Tibial nerve (tissue), 4 donors: ENCODE measurements around the gene ANKRD6. TPM values are rescaled to one million over a fixed set of nuclear protein-coding genes. Genes with fewer than 3 reads are reported as not detected.

Experiments
- DNase-seq, 2 donors: peaks; one replicate each; pipeline ENCODE4 v3.0.0-alpha.2; 2019; ENCODE audit warnings: low spot score in 2 of 2
- H3K27ac ChIP-seq, 4 donors: fragments of 200-600 bp; sonication (generic) in 3 of 4; one replicate each; pipeline ENCODE4 v1.5.1; 2017 to 2019; ENCODE audit warnings: mild to moderate bottlenecking in 1 of 4
- H3K27me3 ChIP-seq, 2 donors: fragments of 200-600 bp; sonication (generic) in 1 of 2; one replicate each; pipeline versions ENCODE4 v1.5.1 to v1.6.0; 2017 to 2019
- H3K36me3 ChIP-seq, 3 donors: fragments of 200-600 bp; sonication (generic); one replicate each; pipeline ENCODE4 v1.5.1; 2018 to 2019
- H3K4me1 ChIP-seq, 4 donors: fragments of 200-600 bp; sonication (generic) in 3 of 4; one replicate each; pipeline ENCODE4 v1.5.1; 2017 to 2019
- H3K4me3 ChIP-seq, 4 donors: fragments of 200-600 bp; sonication (generic) in 3 of 4; one replicate each; pipeline ENCODE4 v1.5.1; 2017 to 2019; ENCODE audit warnings: mild to moderate bottlenecking in 1 of 4, moderate library complexity in 1 of 4
- H3K9me3 ChIP-seq, 4 donors: fragments of 200-600 bp; sonication (generic) in 3 of 4; one replicate each; pipeline ENCODE4 v1.5.1; 2017 to 2019
- EP300 ChIP-seq, 2 donors: sonication (generic); formaldehyde crosslinking; IDR thresholded peaks; one replicate each; pipeline ENCODE4 v1.6.1; 2017; ENCODE audit warnings: antibody characterized with exemption in 2 of 2, mild to moderate bottlenecking in 1 of 2
- POLR2A ChIP-seq, 2 donors: fragments of 450-650 bp; IDR thresholded peaks; one replicate each; pipeline ENCODE4 v1.6.1; 2017; ENCODE audit warnings: antibody characterized with exemption in 2 of 2, mild to moderate bottlenecking in 2 of 2, moderate library complexity in 2 of 2
- WGBS, 2 donors: methylation state at CpG; one replicate each; pipeline ENCODE4 v1.1.5; 2018; 5-methylcytosine and 5-hydroxymethylcytosine counted together
- total RNA-seq, 4 donors: library from RNA; depleted of rRNA; stranded (reverse); fragments of >200 nt; gene quantifications; one replicate each; pipeline ENCODE4 v1.1.0, GENCODE V29; 2016
- TF ChIP-seq, protein P1 (sequence below), 5 experiments: fragments of 200-600 bp in 3 of 5; fragments of 450-650 bp in 2 of 5; sonication (generic) in 3 of 5; IDR thresholded peaks; one replicate each; pipeline ENCODE4 v1.5.1; 2016 to 2019; ENCODE audit warnings: antibody characterized with exemption in 5 of 5, mild to moderate bottlenecking in 3 of 5, moderate library complexity in 2 of 5

ANKRD6 gene
- total RNA-seq, 4 donors from 2014 or later, result 10.1 to 22.8 (median 13.0) TPM

- 88 to 90% methylated on average over 3 of the region's 3 CpGs for WGBS, 2 donors
- H3K9me3 ChIP-seq, result no peaks in the 10 kb centered on the region
- no peak overlapping the region for H3K27ac ChIP-seq
- TF ChIP-seq, protein P1, sequence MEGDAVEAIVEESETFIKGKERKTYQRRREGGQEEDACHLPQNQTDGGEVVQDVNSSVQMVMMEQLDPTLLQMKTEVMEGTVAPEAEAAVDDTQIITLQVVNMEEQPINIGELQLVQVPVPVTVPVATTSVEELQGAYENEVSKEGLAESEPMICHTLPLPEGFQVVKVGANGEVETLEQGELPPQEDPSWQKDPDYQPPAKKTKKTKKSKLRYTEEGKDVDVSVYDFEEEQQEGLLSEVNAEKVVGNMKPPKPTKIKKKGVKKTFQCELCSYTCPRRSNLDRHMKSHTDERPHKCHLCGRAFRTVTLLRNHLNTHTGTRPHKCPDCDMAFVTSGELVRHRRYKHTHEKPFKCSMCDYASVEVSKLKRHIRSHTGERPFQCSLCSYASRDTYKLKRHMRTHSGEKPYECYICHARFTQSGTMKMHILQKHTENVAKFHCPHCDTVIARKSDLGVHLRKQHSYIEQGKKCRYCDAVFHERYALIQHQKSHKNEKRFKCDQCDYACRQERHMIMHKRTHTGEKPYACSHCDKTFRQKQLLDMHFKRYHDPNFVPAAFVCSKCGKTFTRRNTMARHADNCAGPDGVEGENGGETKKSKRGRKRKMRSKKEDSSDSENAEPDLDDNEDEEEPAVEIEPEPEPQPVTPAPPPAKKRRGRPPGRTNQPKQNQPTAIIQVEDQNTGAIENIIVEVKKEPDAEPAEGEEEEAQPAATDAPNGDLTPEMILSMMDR (IDR thresholded peaks at IDR 0.05), result no peak
- TF ChIP-seq EP300 (IDR thresholded peaks at IDR 0.05) (no peak), POLR2A (IDR thresholded peaks at IDR 0.05) (no peak)
- H3K27me3 ChIP-seq, result no peaks in the 10 kb centered on the region
- H3K4me3 ChIP-seq, result no peak overlapping the region
- DNase-seq, result no peak
- H3K36me3 ChIP-seq, result no peaks in the 10 kb centered on the region
- H3K4me1 ChIP-seq, result peaks cover 0 to 31% (median 10%) of the 10 kb centered on the region in 4 donors
These were observed 52.4 kb downstream of the ANKRD6 start for GRCh38 chr6:89485320-89485719.

DNA sequence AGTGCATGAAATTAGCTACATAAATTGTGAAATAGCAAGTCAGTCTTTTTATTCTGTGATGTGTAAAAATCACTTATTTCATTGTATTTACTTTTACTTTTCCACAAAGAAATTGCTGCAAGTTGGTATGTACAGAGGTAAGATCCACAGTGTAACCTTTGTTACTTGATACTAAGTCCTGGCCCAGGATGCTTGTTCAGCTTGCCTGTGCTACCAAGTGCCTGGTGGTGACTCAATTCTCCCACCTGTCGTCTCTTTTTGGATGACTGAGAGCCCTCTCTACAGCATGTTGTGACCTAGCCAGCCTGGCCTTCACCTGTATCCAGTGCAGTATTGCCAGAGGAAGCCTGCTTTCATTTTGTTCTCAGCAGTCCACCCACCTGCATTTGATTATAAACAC is 54.9 kb downstream of the ANKRD6 start:
- no peaks in the 10 kb centered on the region for H3K9me3 ChIP-seq
- WGBS, 2 donors, result 79 to 91% methylated on average over 1 of the region's 1 CpG
- no peak for DNase-seq
- H3K27me3 ChIP-seq, result no peaks in the 10 kb centered on the region
- H3K4me1 ChIP-seq, result peaks cover 0 to 18% (median 5%) of the 10 kb centered on the region in 4 donors
- H3K4me3 ChIP-seq, result no peak overlapping the region
- no peaks in the 10 kb centered on the region for H3K36me3 ChIP-seq
- TF ChIP-seq, protein P1 (IDR thresholded peaks at IDR 0.05), result no peak
- no peak for TF ChIP-seq EP300 (IDR thresholded peaks at IDR 0.05)
- TF ChIP-seq POLR2A (IDR thresholded peaks at IDR 0.05), result no peak
- no peak overlapping the region for H3K27ac ChIP-seq

DNA sequence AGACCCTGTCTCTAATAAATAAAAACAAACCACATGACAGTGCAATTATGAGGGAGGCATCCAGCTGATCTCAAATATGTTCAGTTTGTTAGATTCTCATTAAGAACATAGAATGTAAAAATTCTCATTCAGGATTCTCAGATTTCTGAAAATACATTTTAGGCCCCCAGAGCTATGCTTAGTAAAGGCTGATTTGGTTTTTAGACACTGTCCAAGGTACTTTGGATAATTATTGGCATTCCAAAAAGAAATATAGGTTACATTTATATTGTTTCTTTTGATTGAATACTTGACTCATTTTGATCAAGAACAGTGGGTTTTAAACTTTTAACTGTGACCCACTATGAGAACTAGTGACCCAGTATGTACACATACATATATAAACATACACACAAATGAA is 55.5 kb downstream of the ANKRD6 start:
- Histone ChIP-seq H3K4me1 (peaks cover 0 to 12% (median 1%) of the 10 kb centered on the region in 4 donors), H3K4me3 (no peak overlapping the region), H3K27me3 (no peaks in the 10 kb centered on the region), H3K36me3 (no peaks in the 10 kb centered on the region), H3K9me3 (no peaks in the 10 kb centered on the region), H3K27ac (no peak overlapping the region)
- no peak for DNase-seq
- no peak for TF ChIP-seq POLR2A (IDR thresholded peaks at IDR 0.05)

- H3K4me3 ChIP-seq, result no peak overlapping the region
- no peak for TF ChIP-seq POLR2A (IDR thresholded peaks at IDR 0.05)
- TF ChIP-seq, protein P1 (IDR thresholded peaks at IDR 0.05), result no peak
- no peak for TF ChIP-seq EP300 (IDR thresholded peaks at IDR 0.05)
- no peaks in the 10 kb centered on the region for H3K36me3 ChIP-seq
- no peak for DNase-seq
- peaks cover 0 to 6% (median 0%) of the 10 kb centered on the region in 4 donors for H3K4me1 ChIP-seq
- no peaks in the 10 kb centered on the region for H3K9me3 ChIP-seq
- H3K27ac ChIP-seq, result no peak overlapping the region
- H3K27me3 ChIP-seq, result no peaks in the 10 kb centered on the region
- 37 to 42% methylated on average over 3 of the region's 3 CpGs for WGBS, 2 donors
These were observed 56.1 kb downstream of the ANKRD6 start for GRCh38 chr6:89489078-89489477.

- DNase-seq, result no peak
- no peak for TF ChIP-seq EP300 (IDR thresholded peaks at IDR 0.05)
- TF ChIP-seq POLR2A (IDR thresholded peaks at IDR 0.05), result no peak
- TF ChIP-seq, protein P1 (IDR thresholded peaks at IDR 0.05), result no peak
- Histone ChIP-seq H3K9me3 (no peaks in the 10 kb centered on the region), H3K36me3 (no peaks in the 10 kb centered on the region), H3K27ac (no peak overlapping the region), H3K27me3 (no peaks in the 10 kb centered on the region), H3K4me3 (no peak overlapping the region), H3K4me1 (no peaks in the 10 kb centered on the region)
- WGBS, 2 donors, result 71 to 75% methylated on average over 7 of the region's 7 CpGs
These were observed 59.2 kb downstream of the ANKRD6 start for GRCh38 chr6:89492025-89492640.
